Measurements from ENCODE around the gene ART5.

DNA sequence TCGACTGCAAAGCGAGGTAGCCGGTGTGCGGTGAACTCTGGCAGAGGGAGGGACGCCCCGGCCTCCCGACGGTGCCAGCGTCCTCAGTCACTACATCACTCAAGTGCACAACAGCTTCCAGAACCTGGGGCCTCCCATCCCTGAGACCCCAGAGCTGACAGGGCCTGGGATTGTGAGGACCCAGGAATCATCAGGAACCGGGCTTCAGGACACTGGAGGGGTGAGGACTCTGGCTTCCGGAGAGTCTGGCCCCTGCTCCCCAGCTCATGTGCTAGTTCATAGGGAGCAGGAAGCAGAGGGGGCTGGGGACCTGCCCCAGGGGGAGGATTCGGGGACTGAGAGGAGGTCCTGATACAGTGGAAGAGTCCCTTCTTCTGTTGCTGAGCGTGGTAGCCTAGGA is 4.6 kb downstream of the ART5 start:
- TF ChIP-seq, protein P1, sequence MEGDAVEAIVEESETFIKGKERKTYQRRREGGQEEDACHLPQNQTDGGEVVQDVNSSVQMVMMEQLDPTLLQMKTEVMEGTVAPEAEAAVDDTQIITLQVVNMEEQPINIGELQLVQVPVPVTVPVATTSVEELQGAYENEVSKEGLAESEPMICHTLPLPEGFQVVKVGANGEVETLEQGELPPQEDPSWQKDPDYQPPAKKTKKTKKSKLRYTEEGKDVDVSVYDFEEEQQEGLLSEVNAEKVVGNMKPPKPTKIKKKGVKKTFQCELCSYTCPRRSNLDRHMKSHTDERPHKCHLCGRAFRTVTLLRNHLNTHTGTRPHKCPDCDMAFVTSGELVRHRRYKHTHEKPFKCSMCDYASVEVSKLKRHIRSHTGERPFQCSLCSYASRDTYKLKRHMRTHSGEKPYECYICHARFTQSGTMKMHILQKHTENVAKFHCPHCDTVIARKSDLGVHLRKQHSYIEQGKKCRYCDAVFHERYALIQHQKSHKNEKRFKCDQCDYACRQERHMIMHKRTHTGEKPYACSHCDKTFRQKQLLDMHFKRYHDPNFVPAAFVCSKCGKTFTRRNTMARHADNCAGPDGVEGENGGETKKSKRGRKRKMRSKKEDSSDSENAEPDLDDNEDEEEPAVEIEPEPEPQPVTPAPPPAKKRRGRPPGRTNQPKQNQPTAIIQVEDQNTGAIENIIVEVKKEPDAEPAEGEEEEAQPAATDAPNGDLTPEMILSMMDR (IDR thresholded peaks at IDR 0.05) = no peak
- TF ChIP-seq POLR2A (IDR thresholded peaks at IDR 0.05) = no peak
